NCI-H446 treated with DMSO at 0.1 percent for 48 hours (cell line): ENCODE results near the gene PLB1.
A peak's percentile ranks its signal among the peaks of the same experiment; 100 is the strongest.

Experiments used
- DNase-seq: peaks from one replicate; lab custom pipeline; 2025; lab: John Stamatoyannopoulos, UW

PLB1 gene

DNA sequence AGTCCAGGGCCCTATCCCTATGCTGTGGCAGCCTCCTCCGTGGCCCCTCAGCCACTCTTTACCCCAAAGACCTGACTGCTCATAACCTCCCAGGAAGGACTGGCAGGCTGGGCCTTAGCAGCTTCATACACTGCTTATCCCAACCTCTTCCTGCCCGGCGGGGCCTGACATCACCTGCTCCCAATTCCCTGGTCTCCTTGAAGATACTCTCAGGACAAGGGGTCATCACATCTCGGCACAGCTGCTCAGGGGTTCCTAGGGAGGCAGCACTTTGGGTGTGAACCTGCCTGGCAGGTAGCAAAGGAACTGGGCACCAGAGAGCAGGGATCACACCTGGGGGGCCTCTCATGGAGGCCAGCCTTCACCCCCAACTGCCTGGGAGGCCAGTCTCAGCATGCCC, 68.5 kb downstream of the PLB1 start:
- DNase-seq: no peak

GRCh38 chr2:28565033-28565432, 69.2 kb downstream of the PLB1 start:
- no peak for DNase-seq

- no peak for DNase-seq
Measured at GRCh38 chr2:28565720-28566295, 69.9 kb downstream of the PLB1 start.

GRCh38 chr2:28566521-28567041, 70.7 kb downstream of the PLB1 start:
- DNase-seq: peak; percentile 38

GRCh38 chr2:28567061-28567471, 71.2 kb downstream of the PLB1 start:
- peak; percentile 29 for DNase-seq

DNA sequence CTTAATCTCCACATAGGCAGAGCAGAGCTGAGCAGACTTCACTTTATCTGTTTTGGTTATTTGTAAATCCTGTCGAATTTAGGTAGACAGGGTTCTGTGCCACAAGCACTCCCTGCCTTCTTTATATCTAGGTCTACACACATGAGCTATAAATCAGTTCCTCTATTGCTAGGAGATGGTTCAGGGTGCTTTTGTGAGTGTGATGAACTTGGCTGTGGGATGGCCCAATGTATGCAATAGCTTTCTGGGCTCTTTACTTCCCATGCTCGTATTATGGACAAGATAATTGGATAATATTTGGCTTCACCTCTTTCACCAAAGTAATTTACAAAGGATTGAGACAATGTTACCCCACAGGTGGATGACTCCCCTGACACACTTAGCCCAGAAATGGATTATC, 72.2 kb downstream of the PLB1 start:
- no peak for DNase-seq

- no peak for DNase-seq
Measured at GRCh38 chr2:28568533-28568932, 72.7 kb downstream of the PLB1 start.

- no peak for DNase-seq
Measured at GRCh38 chr2:28570431-28570830, 74.6 kb downstream of the PLB1 start.

DNA sequence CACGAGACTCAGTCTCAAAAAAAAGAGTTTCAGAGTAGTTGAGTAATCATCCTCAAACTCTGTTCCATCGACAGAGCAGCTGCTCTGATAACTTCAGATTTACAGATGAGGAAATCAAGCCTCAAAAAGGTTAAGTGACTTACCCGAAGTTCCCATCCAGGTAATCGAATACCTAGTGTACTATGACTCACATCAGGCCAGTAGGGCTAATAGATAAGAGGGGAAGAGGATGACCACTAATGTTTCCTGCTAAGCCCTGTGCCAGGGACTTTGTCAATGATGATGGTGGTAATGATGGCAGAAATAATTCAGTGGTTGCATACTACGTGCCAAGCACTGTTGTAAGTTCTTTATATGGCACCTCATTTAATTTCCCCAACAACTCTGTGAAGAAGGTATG, 80.9 kb downstream of the PLB1 start:
- no peak for DNase-seq

GRCh38 chr2:28577791-28578680, 82.2 kb downstream of the PLB1 start:
- no peak for DNase-seq

DNA sequence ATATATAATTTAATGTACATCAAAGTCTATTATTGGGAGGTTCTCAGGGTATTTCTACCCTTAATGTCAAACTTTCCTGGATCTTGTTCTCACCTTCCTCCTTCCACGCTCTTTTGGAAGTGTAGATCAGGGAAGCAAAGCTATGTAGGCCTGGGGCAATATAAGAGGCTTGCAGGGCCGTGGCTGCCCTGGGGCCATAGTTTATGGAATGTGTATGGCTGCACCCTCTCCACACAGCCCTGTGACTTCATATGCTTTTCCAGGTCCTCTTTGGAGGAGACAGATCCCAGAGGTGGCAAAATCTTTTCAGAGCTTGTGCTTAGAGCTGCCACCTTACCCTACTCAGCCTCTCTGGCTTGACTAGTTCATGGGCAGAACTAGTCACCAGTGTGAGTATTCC, 82.9 kb downstream of the PLB1 start:
- no peak for DNase-seq

DNA sequence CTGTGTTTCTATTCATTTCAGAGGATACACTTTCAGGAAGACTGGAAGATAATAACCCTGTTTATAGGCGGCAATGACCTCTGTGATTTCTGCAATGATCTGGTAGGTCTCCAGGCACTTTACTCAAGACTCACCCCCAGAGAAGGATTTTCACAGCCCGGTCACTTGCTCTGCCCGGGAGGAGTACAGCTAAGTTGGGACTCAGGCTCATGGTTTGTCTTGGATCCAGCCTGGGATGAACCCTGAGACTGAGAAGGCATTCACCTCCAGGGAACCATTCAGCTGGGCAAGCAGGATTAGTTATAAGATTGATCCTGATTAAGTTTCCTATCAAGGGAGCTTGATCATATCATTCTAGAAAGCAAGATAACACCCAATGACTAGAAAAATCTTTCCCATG, 83.7 kb downstream of the PLB1 start:
- no peak for DNase-seq

GRCh38 chr2:28580078-28580477, 84.2 kb downstream of the PLB1 start:
- no peak for DNase-seq

DNA sequence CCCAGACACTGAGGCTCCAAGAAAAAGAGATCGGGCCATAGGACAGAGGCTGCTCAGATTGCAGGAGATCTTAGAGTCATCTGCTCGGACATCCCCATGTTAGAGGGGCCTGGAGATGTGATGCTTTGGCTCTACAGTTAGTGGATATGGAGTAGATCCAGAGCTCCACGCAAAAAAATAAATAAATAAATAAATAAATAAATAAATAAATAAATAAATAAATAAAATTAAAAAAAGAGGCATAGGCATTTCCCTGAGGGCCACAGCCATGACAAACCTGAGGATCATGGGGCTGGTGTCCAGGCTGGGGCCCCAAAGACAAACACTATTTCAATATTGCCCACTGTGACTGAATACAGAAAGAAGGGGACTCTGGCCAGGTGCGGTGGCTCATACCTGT, 85.5 kb downstream of the PLB1 start:
- DNase-seq: no peak

GRCh38 chr2:28582152-28582551, 86.3 kb downstream of the PLB1 start:
- DNase-seq: no peak

- DNase-seq: no peak
Measured at GRCh38 chr2:28582595-28582994, 86.7 kb downstream of the PLB1 start.

- DNase-seq: peak; percentile 49
Measured at GRCh38 chr2:28583899-28584553, 88.2 kb downstream of the PLB1 start.

GRCh38 chr2:28586867-28587266, 91.0 kb downstream of the PLB1 start:
- no peak for DNase-seq

DNA sequence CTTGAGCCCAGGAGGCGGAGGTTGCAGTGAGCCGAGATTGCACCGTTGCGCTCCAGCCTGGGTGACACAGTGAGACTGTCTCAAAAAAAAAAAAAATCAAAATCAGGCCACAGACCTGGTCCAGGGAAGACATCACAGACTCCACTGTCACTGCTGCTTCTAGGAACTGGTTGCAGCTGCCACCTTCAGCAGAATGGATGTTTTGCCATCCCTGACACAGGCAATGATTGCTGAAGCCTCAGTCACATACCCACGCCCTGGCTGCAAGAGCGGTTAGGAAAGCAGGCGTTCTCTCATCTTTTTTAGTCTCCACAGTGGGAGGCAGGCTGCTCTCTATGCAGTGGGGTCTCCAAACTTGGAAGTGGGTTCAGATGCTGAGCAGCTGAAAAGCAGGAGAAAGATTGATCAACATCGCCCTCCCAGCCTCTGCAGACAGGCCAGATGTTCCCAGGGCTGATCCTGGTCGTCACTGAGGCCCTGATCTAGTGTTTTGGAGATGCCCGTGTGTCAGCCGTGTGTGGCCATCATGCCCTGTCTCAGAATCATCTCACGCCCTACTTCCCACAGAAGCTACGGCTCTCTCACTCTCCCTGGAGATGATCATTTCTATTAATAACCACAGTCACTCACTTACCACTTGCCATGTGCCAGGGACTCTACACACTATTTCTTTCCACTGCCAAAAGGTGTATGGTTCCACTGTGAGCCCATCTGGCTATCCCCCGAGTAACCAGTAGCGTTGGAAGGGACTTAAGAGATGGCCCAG, 91.8 kb downstream of the PLB1 start:
- DNase-seq: peak; percentile 5

GRCh38 chr2:28588292-28588670, 92.4 kb downstream of the PLB1 start:
- no peak for DNase-seq

GRCh38 chr2:28589746-28590463, 94.0 kb downstream of the PLB1 start:
- no peak for DNase-seq
